ENCODE data around the gene PPP2R2D.

- TF ChIP-seq ZC3H10 (CRISPR knock-in tag; IDR thresholded peaks at IDR 0.05) = no peak
- TF ChIP-seq ARNTL (CRISPR knock-in tag; IDR thresholded peaks at IDR 0.05; ENCODE audit: borderline replicate concordance, low read depth) = no peak
- TF ChIP-seq POU6F1 (CRISPR knock-in tag; IDR thresholded peaks at IDR 0.05; ENCODE audit: borderline replicate concordance, low read depth) = no peak
- TF ChIP-seq RARB (CRISPR knock-in tag; IDR thresholded peaks at IDR 0.05) = no peak
- no peak for TF ChIP-seq PPARA (CRISPR knock-in tag; IDR thresholded peaks at IDR 0.05; ENCODE audit: borderline replicate concordance)
- no peak for TF ChIP-seq ZFP3 (CRISPR knock-in tag; IDR thresholded peaks at IDR 0.05)
- no peak for TF ChIP-seq PATZ1 (CRISPR knock-in tag; IDR thresholded peaks at IDR 0.05; ENCODE audit: borderline replicate concordance)
Observed at GRCh38 chr10:131869344-131869743, 31.5 kb upstream of the PPP2R2D start.

Data from SK-N-SH treated with all-trans-retinoic acid at 6 μM for 48 hours (cell line).